ENCODE results near the gene EVA1A.

DNA sequence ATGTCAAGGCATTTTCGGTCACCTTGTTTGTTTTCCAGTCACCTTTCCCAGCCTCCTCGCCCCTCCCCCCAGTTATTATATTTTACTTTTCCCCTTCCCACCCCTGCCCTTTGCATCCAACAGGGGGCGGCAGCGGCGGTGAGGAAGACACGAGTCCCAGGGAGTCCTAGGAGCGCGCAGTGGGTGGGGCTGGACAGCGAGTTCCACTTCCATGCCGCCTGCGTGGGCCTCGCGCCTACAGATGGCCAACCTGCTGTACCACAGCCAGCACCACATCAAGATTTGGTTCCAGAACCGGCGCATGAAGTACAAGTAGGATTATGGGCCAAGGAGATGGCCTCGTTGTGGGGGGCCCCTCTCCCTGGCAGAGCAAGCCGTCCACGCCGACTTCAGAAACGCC, 37.2 kb upstream of the EVA1A start:
- TF ChIP-seq, protein P1, sequence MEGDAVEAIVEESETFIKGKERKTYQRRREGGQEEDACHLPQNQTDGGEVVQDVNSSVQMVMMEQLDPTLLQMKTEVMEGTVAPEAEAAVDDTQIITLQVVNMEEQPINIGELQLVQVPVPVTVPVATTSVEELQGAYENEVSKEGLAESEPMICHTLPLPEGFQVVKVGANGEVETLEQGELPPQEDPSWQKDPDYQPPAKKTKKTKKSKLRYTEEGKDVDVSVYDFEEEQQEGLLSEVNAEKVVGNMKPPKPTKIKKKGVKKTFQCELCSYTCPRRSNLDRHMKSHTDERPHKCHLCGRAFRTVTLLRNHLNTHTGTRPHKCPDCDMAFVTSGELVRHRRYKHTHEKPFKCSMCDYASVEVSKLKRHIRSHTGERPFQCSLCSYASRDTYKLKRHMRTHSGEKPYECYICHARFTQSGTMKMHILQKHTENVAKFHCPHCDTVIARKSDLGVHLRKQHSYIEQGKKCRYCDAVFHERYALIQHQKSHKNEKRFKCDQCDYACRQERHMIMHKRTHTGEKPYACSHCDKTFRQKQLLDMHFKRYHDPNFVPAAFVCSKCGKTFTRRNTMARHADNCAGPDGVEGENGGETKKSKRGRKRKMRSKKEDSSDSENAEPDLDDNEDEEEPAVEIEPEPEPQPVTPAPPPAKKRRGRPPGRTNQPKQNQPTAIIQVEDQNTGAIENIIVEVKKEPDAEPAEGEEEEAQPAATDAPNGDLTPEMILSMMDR (IDR thresholded peaks at IDR 0.05; ENCODE audit: borderline replicate concordance, extremely low read depth, low read length, poor library complexity, severe bottlenecking) = no peak
- TF ChIP-seq EZH2 (IDR thresholded peaks at IDR 0.05; ENCODE audit: borderline replicate concordance, low read depth, low read length, severe bottlenecking) = no peak
